K562 (cell line): Measurements from ENCODE around the gene SKAP1. TPM values are rescaled to one million over a fixed set of nuclear protein-coding genes. Genes with fewer than 3 reads are reported as not detected.

Experiments
- CBFA2T3 ChIP-seq: fragments of 450-650 bp; IDR thresholded peaks from 2 replicates; pipeline ENCODE4 v1.6.1; 2017
- FOSL1 ChIP-seq: fragments of 200-800 bp; sonication (Bioruptor generic); conservative IDR thresholded peaks from 2 replicates; pipeline ENCODE4 v1.6.1; 2016; ENCODE audit warnings: missing genetic modification characterization, missing compliant biosample characterization
- FOXJ3 ChIP-seq: sonication (generic); formaldehyde crosslinking; IDR thresholded peaks from 2 replicates; pipeline ENCODE4 v1.4.0; 2020; ENCODE audit warnings: mild to moderate bottlenecking, missing genetic modification reagents
- FOXP1 ChIP-seq: sonication (generic); formaldehyde crosslinking; IDR thresholded peaks from 2 replicates; pipeline ENCODE4 v1.8.0; 2022; ENCODE audit warnings: mild to moderate bottlenecking, missing genetic modification reagents
- GATA2 ChIP-seq: sonication (generic); formaldehyde crosslinking; IDR thresholded peaks from 2 replicates; pipeline ENCODE4 v1.4.0; 2020; ENCODE audit warnings: mild to moderate bottlenecking, missing genetic modification reagents
- HDAC6 ChIP-seq: IDR thresholded peaks from 2 replicates; pipeline ENCODE4 v1.6.1; 2012; ENCODE audit warnings: low read depth, mild to moderate bottlenecking, control low read depth, inconsistent platforms, low read length, moderate library complexity
- LARP7 ChIP-seq: fragments of 450-650 bp; IDR thresholded peaks from 2 replicates; pipeline ENCODE4 v1.6.1; 2016
- LCOR ChIP-seq: sonication (generic); formaldehyde crosslinking; IDR thresholded peaks from 2 replicates; pipeline ENCODE4 v1.8.0; 2022; ENCODE audit warnings: mild to moderate bottlenecking, missing genetic modification reagents
- MECOM ChIP-seq: fragments of 250-450 bp; sonication (Bioruptor Pico); IDR thresholded peaks from 2 replicates; pipeline ENCODE4 v1.8.0; 2022; ENCODE audit warnings: inconsistent platforms
- NCOA2 ChIP-seq, 2 experiments: fragments of 450-650 bp; IDR thresholded peaks; 2 replicates each; pipeline ENCODE4 v1.6.1; 2018; ENCODE audit warnings: mild to moderate bottlenecking in 2 of 2, moderate library complexity in 1 of 2; ENCODE audit not compliant: partially characterized antibody in 2 of 2
- NFIC ChIP-seq: fragments of 450-650 bp; IDR thresholded peaks from 2 replicates; pipeline ENCODE4 v1.6.1; 2017; ENCODE audit warnings: mild to moderate bottlenecking, inconsistent platforms
- PHF20 ChIP-seq: fragments of 450-650 bp; IDR thresholded peaks from 2 replicates; pipeline ENCODE4 v1.6.1; 2018; ENCODE audit not compliant: partially characterized antibody
- RAD51 ChIP-seq: fragments of 450-650 bp; IDR thresholded peaks from 2 replicates; pipeline ENCODE4 v1.7.1; 2016; ENCODE audit warnings: low read depth, mild to moderate bottlenecking, borderline replicate concordance
- SMARCE1 ChIP-seq: fragments of 450-650 bp; IDR thresholded peaks from 2 replicates; pipeline ENCODE4 v1.7.1; 2016; ENCODE audit warnings: mild to moderate bottlenecking
- XRCC3 ChIP-seq: fragments of 450-650 bp; IDR thresholded peaks from 2 replicates; pipeline ENCODE4 v1.6.1; 2017; ENCODE audit warnings: mild to moderate bottlenecking, moderate library complexity
- YY1 ChIP-seq, 3 experiments: IDR thresholded peaks; 2 replicates each; pipeline ENCODE4 v1.6.1; 2011; ENCODE audit warnings: low read length in 2 of 3, mild to moderate bottlenecking in 2 of 3, moderate library complexity in 2 of 3, borderline replicate concordance in 1 of 3, control low read depth in 1 of 3, low read depth in 1 of 3; ENCODE audit not compliant: insufficient read depth in 3 of 3, insufficient replicate concordance in 2 of 3, control insufficient read depth in 1 of 3, insufficient read length in 1 of 3; ENCODE audit errors: extremely low read depth in 1 of 3
- ZBTB17 ChIP-seq: fragments of 450-650 bp; formaldehyde crosslinking; IDR thresholded peaks from 2 replicates; pipeline ENCODE4 v1.4.0; 2020; ENCODE audit warnings: mild to moderate bottlenecking
- polyA plus RNA-seq, 8 experiments: library from polyadenylated mRNA; depleted of rRNA in 4 of 8; stranded (reverse) in 5 of 8; unstranded in 3 of 8; fragments of >200 nt; fragmentation: Nextera tagmentation in 2 of 8; fragmentation: Illumina TruSeq in 1 of 8; extraction: Ambion mirVana in 2 of 8; extraction: Trizol in 1 of 8; gene quantifications; 2 replicates each; pipeline versions ENCODE4 v1.2.1 to v1.2.3, GENCODE V29; 2011 to 2014; ENCODE audit warnings: inconsistent platforms in 1 of 8, missing spikeins in 1 of 8
- total RNA-seq, 7 experiments: library from RNA; depleted of rRNA in 6 of 7; stranded (reverse); fragments of >200 nt in 6 of 7; fragmentation: Illumina TruSeq in 2 of 7; extraction: Trizol in 2 of 7; gene quantifications; 2 replicates each; pipeline versions ENCODE4 v1.2.1 to v1.2.3, GENCODE V29; 2011 to 2021; ENCODE audit warnings: low replicate concordance in 1 of 7
- TF ChIP-seq, protein P1 (sequence below): fragments of 450-650 bp; IDR thresholded peaks from 2 replicates; pipeline ENCODE4 v1.6.1; 2016; ENCODE audit warnings: mild to moderate bottlenecking, moderate library complexity
- TF ChIP-seq, protein P2 (sequence below), 2 experiments: fragments of 250-450 bp in 1 of 2; fragments of 450-650 bp in 1 of 2; sonication (Bioruptor Pico) in 1 of 2; IDR thresholded peaks; 2 replicates each; pipeline versions ENCODE4 v1.6.1 to v1.8.0; 2016 to 2021; ENCODE audit warnings: mild to moderate bottlenecking in 2 of 2, moderate library complexity in 2 of 2, missing compliant biosample characterization in 1 of 2, missing genetic modification characterization in 1 of 2

SKAP1 gene
- total and polyA plus RNA-seq, 9 of the 15 experiments (the other 6 are each of a cell fraction or from before 2014, with no cell fraction given), result 0.06 to 0.80 (median 0.10) TPM; not detected in 4

DNA sequence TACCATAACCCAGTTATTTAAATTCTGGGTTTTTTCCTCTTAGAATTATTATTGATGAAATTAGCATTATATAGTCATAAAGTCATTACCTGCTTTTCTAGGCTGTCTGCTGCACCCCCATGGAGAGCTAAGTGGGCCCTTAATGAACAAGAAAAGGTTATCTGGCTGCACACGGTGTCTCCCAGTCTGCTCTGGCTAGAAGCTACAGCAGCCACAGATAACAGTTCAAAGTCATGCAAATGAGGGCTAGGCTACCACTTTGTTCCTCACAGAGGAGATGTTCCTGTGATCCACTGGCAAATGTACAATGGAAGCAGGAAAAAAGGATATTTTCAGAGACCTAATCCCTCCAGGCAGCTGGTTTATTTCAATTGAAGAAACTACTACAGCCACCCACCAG is 210.4 kb downstream of the SKAP1 start (continued):
- TF ChIP-seq NCOA2 (IDR thresholded peaks at IDR 0.05; ENCODE audit: partially characterized antibody in 2 of 2), result no peak
- no peak for TF ChIP-seq FOXJ3 (CRISPR knock-in tag)
- peak; percentile 70; the same call in 1 of the 2 replicates for TF ChIP-seq SMARCE1
- no peak for TF ChIP-seq MECOM (CRISPR knock-in tag)
- TF ChIP-seq, protein P1, sequence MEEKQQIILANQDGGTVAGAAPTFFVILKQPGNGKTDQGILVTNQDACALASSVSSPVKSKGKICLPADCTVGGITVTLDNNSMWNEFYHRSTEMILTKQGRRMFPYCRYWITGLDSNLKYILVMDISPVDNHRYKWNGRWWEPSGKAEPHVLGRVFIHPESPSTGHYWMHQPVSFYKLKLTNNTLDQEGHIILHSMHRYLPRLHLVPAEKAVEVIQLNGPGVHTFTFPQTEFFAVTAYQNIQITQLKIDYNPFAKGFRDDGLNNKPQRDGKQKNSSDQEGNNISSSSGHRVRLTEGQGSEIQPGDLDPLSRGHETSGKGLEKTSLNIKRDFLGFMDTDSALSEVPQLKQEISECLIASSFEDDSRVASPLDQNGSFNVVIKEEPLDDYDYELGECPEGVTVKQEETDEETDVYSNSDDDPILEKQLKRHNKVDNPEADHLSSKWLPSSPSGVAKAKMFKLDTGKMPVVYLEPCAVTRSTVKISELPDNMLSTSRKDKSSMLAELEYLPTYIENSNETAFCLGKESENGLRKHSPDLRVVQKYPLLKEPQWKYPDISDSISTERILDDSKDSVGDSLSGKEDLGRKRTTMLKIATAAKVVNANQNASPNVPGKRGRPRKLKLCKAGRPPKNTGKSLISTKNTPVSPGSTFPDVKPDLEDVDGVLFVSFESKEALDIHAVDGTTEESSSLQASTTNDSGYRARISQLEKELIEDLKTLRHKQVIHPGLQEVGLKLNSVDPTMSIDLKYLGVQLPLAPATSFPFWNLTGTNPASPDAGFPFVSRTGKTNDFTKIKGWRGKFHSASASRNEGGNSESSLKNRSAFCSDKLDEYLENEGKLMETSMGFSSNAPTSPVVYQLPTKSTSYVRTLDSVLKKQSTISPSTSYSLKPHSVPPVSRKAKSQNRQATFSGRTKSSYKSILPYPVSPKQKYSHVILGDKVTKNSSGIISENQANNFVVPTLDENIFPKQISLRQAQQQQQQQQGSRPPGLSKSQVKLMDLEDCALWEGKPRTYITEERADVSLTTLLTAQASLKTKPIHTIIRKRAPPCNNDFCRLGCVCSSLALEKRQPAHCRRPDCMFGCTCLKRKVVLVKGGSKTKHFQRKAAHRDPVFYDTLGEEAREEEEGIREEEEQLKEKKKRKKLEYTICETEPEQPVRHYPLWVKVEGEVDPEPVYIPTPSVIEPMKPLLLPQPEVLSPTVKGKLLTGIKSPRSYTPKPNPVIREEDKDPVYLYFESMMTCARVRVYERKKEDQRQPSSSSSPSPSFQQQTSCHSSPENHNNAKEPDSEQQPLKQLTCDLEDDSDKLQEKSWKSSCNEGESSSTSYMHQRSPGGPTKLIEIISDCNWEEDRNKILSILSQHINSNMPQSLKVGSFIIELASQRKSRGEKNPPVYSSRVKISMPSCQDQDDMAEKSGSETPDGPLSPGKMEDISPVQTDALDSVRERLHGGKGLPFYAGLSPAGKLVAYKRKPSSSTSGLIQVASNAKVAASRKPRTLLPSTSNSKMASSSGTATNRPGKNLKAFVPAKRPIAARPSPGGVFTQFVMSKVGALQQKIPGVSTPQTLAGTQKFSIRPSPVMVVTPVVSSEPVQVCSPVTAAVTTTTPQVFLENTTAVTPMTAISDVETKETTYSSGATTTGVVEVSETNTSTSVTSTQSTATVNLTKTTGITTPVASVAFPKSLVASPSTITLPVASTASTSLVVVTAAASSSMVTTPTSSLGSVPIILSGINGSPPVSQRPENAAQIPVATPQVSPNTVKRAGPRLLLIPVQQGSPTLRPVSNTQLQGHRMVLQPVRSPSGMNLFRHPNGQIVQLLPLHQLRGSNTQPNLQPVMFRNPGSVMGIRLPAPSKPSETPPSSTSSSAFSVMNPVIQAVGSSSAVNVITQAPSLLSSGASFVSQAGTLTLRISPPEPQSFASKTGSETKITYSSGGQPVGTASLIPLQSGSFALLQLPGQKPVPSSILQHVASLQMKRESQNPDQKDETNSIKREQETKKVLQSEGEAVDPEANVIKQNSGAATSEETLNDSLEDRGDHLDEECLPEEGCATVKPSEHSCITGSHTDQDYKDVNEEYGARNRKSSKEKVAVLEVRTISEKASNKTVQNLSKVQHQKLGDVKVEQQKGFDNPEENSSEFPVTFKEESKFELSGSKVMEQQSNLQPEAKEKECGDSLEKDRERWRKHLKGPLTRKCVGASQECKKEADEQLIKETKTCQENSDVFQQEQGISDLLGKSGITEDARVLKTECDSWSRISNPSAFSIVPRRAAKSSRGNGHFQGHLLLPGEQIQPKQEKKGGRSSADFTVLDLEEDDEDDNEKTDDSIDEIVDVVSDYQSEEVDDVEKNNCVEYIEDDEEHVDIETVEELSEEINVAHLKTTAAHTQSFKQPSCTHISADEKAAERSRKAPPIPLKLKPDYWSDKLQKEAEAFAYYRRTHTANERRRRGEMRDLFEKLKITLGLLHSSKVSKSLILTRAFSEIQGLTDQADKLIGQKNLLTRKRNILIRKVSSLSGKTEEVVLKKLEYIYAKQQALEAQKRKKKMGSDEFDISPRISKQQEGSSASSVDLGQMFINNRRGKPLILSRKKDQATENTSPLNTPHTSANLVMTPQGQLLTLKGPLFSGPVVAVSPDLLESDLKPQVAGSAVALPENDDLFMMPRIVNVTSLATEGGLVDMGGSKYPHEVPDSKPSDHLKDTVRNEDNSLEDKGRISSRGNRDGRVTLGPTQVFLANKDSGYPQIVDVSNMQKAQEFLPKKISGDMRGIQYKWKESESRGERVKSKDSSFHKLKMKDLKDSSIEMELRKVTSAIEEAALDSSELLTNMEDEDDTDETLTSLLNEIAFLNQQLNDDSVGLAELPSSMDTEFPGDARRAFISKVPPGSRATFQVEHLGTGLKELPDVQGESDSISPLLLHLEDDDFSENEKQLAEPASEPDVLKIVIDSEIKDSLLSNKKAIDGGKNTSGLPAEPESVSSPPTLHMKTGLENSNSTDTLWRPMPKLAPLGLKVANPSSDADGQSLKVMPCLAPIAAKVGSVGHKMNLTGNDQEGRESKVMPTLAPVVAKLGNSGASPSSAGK, result no peak
- no peak for TF ChIP-seq LCOR (CRISPR knock-in tag)
- TF ChIP-seq LARP7, result no peak
- TF ChIP-seq YY1 (IDR thresholded peaks at IDR 0.05; ENCODE audit: borderline replicate concordance in 1 of 3, control insufficient read depth in 1 of 3, extremely low read depth in 1 of 3, insufficient read depth in 3 of 3, insufficient read length in 1 of 3, insufficient replicate concordance in 2 of 3, low read depth in 1 of 3, low read length in 2 of 3), result peak in 1 of 3 experiments; percentile 18
- no peak for TF ChIP-seq PHF20
- peak; percentile 41; the same call in 1 of the 2 replicates for TF ChIP-seq NFIC
- no peak for TF ChIP-seq FOSL1
- TF ChIP-seq, protein P2, sequence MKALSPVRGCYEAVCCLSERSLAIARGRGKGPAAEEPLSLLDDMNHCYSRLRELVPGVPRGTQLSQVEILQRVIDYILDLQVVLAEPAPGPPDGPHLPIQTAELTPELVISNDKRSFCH (CRISPR knock-in tag; IDR thresholded peaks at IDR 0.05), result no peak
- TF ChIP-seq, protein P2 (tag; IDR thresholded peaks at IDR 0.05), result peak; percentile 96
- TF ChIP-seq FOXP1 (CRISPR knock-in tag), result no peak
- peak; percentile 87 for TF ChIP-seq GATA2 (CRISPR knock-in tag)
- TF ChIP-seq ZBTB17, result no peak
- TF ChIP-seq HDAC6, result no peak
- TF ChIP-seq CBFA2T3, result peak; percentile 92
- TF ChIP-seq XRCC3, result no peak
- no peak for TF ChIP-seq RAD51
